Stimulated activated CD8-positive, alpha-beta memory T cell treated with anti-CD3 and anti-CD28 coated beads, Interleukin-7, amount 100 ng/mL, for 1 hour (primary cell): ENCODE data around the gene FAM227A.
"Not testable (repeated sequence)": the region's sequence is repeated elsewhere in the genome, so short reads cannot be mapped to it uniquely, and the experiment has no call there.

Source experiments
- DNase-seq, 2 donors: peaks; one replicate each; pipeline ENCODE4 v3.0.0-alpha.2; 2020; ENCODE audit warnings: low read depth in 2 of 2

Gene FAM227A

GRCh38 chr22:38657045-38657909, 1.1 kb upstream of the FAM227A start:
- DNase-seq, result no peak

- no peak for DNase-seq
Observed at GRCh38 chr22:38655519-38656255, 505 bp downstream of the FAM227A start.

DNA sequence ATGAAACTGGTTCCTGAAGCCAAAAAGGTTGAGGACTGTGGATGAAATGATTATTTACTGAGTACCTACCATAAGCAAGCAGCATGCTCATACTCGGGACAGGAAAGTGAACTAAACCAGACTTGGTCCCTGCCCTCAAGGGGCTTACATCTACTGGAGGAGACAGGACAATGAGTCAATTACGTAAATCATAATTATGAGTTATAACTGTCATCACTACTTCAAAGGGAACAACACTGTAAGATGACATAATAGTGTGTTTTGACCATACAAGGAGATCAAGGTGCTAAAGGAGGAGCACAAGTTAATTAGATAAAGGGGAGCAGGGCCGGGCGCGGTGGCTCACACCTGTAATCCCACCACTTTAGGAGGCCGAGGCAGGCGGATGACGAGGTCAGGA, 2.5 kb downstream of the FAM227A start:
- no peak for DNase-seq

DNA sequence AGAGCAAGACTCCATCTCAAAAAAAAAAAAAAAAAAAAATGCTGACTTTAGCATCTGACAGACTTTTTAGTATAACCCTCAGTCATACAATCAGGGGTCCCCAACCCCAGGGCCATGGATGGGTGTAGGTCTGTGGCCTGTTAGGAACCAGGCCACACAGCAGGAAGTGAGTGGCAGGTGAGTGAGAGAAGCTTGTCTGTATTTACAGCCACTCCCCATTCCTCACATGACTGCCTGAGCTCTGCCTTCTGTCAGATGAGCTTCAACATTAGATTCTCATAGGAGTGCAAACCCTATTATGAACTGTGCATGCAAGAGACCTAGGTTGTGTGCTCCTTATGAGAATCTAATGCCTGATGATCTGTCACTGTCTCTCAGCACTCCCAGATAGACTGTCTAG, 3.3 kb downstream of the FAM227A start:
- DNase-seq, result no peak

GRCh38 chr22:38649841-38650522, 6.2 kb downstream of the FAM227A start:
- DNase-seq, result no peak

DNA sequence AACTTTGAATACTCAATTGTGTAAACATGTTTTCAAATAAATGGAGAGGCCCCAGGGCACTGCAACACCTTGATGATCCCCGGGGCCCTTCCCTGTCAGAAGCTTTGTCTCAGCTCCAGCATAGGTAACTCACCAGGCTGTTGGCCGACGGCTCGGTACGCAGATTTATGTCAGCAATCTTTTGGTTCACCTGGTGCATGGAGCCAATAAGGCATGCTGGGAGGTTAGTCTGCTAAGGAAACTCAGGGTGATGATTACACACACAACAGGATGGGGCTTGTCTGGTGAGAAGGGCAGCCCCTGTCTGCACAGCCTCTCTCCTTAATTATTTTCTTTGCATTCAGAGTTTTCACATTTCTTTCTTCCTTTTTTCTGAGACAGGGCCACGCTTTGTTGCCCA, 10.8 kb downstream of the FAM227A start:
- DNase-seq, result no peak

GRCh38 chr22:38644245-38644644, 11.9 kb downstream of the FAM227A start:
- DNase-seq, result not testable (repeated sequence)

DNA sequence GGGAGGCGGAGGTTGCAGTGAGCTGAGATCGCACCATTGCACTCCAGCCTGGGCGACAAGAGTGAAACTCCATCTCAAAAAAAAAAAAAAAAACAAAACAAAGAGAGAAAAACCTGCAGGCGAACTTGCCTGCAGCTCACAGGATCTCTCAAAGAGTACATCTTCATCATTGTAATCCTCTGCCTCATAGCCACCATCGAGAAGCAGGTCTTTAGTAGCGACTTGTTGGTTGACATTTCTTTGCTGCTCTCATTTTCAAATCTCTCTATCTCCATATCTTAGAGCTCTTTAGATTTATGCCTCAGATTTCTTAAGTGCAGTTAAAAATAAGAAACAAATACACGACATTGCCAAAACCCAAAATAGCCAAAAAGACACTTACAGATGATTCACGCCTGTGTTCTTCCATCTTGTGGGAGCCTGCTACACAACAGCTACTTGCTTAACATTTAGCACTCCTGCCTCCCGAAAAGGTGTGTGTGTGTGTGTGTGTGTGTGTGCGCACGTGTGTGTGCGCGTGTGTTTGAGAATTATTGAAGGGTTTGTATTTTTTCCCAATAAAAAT, 14.6 kb downstream of the FAM227A start:
- DNase-seq, result no peak

GRCh38 chr22:38638728-38639127, 17.5 kb downstream of the FAM227A start:
- DNase-seq, result no peak

- DNase-seq, result no peak
Observed at GRCh38 chr22:38638216-38638615, 18.0 kb downstream of the FAM227A start.

DNA sequence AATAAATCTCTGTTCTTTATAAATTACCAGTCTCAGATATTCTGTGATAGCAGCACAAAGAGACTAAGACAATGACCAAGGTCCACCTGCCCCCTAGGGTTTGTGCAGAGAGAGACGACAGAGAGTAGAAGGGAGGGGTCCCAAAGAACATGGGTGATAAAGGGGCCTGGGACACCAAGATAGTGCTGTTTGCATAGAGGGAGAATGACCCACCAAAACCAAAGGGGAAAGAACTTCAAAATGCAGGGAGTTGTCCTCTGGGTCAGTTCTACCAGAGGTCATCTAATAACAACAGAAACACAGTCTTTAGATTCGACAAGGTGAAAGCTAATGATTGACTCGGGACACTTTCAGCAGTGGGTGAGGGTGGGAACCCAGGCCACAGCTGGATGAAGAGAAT, 23.7 kb downstream of the FAM227A start:
- DNase-seq, result no peak

- no peak for DNase-seq
Observed at GRCh38 chr22:38631724-38632123, 24.5 kb downstream of the FAM227A start.

GRCh38 chr22:38629108-38629507, 27.1 kb downstream of the FAM227A start:
- DNase-seq, result no peak

DNA sequence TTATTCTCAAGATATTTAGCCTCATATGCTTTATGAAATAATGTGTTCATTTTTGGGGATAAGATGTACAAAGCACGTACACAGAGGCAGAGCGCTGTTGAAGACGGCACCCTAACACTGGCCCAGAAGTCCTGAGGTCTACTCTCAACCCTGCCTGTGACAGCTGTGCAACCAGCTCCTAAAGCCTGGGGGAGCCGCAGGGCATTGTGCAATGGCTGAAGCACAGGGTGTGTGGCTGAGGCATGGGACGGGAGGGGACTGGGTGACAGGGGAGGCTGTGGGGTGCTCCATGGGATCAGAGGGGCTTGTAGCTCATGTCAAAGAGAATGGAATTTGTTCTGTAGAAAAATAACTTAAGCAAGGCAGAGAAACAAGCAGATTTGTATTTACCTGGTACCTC, 27.7 kb downstream of the FAM227A start:
- DNase-seq, result no peak

DNA sequence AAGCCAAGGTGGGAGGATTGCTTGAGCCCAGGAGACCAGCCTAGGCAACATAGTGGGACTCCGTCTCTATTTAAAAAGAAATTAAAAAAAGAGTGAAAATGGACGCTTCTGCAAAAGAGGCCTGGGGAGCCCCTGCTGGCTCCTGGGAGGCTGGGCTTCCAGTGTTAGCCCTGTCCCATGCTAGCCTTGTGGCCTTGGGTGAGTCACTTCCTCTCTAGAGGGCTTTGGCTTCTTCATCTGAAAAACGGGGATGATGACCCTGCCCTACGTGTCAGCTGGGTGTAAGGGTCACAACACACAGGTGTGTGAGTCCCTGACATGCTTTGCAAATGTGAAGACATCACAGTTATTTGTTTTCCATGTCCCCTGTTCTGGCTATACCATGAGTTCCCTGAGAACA, 32.8 kb downstream of the FAM227A start:
- no peak for DNase-seq

GRCh38 chr22:38618682-38619081, 37.5 kb downstream of the FAM227A start:
- no peak for DNase-seq

DNA sequence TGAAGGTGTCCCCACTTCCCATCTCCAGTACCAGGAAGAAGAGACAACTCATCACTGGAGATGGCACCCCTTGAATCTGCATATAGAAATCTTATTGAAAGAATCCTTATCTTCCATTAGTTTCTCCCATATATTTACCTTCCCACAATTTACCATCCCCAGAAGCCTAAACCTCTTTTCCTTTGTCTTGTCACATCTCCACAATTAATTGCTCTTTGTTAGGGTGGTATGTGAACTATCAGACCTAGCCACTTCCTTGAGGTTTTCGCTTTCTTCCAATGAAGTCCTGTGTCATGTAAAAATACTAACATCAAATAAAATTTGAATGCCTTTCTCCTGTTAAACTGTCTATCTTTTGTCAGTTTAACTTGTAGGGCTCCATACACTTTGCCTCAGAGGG, 37.9 kb downstream of the FAM227A start:
- DNase-seq, result no peak

DNA sequence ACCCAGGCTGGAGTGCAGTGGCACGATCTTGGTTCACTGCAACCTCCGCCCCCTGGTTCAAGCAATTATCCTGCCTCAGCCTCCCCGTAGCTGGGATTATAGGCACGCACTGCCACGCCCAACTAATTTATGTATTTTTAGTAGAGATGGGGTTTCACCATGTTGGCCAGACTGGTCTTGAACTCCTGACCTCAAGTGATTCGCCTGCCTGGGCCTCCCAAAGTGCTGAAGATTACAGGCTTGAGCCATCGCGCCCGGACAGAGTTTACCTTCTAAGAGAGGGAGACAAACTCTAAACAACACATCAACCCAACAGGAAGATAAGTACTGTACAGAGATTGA, 41.2 kb downstream of the FAM227A start:
- DNase-seq, result not testable (repeated sequence)

DNA sequence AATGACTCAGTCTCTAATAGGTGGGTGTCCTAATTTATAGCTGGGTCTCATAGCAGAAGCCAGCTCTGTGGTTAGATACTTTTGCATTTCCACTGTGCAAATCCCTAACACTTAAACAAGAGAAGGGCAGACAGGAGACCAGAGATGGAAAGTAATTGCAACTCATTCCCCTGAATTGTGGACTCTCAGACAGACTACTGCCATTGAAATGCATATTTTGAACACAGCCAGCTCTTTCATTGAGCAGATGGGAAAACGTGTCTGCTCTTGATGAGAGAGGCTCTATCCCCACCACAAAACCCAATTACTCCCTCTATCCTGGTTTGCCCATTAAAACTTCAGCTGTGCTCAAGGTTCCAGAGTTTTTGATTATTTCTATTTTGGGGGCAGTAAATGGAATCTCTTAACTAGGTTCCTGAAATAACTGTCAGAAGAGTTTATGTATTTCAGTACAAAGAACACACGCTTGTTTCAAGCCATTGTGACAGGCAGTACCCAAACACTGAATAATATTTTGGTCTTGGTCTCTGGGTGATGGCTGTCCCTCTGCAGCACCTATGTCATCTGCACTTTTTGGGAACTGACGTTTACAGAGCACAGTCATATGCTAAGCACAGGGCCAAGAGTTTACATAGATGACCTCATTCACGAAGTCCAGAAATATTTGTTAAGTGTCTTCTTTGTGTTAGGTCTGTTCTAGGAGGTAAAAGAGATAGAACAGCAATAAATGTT, 41.7 kb downstream of the FAM227A start:
- no peak for DNase-seq

- no peak for DNase-seq
Observed at GRCh38 chr22:38613588-38613987, 42.6 kb downstream of the FAM227A start.

DNA sequence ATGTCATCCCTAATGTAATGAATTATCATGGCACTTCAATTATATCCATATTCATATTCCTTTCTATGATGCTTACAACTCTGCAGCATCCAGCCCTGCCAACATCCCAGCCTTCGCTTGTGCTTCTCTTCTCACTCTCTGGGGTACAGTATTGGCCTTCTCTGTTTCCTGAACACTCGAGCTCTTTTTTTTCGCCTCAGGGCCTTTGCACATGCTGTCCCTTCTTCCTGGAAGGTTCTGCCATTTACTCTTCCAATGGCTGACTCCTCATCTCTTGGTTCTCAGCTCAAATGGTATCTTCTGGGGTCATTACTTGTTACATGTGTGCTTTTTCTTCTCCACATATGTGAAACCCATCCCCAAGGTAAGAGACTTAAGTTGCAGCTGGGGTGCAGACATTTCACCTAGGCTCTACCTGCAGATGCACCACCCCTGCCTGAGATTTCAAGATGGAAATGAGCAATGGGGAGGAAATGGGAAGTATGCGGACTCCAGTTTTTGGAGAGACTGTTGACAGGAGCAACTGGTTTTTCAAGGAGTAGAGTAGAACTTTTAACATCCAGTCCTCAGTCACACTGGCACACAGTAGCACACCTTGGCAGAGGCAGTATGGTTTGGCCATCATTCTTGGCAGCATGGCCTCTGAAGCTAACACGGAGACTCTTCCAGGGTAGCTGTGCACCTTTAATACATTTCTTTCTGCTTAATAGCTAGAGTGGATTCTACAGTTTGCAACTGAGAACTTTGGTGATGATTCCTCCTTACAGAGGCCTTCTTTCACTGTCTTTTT, 43.8 kb downstream of the FAM227A start:
- no peak for DNase-seq
